A549 (cell line): Measurements from ENCODE around the gene CPNE4. TPM values are rescaled to one million over a fixed set of nuclear protein-coding genes. Genes with fewer than 3 reads are reported as not detected.
"Not testable (repeated sequence)": the region's sequence is repeated elsewhere in the genome, so short reads cannot be mapped to it uniquely, and the experiment has no call there.

ENCODE experiments used
- ATAC-seq, 2 experiments: fragments of 200-7000 bp in 1 of 2; fragments of >200 bp in 1 of 2; cut with Nextera tagmentation in 1 of 2; cut with Tn5 transposase in 1 of 2; 3 replicates each; pipeline versions ENCODE4 v1.8.0 to v1.9.1; 2018 to 2020; ENCODE audit warnings: mild to moderate bottlenecking in 1 of 2, moderate library complexity in 1 of 2
- CTCF ChIA-PET: fragments of 300-600 bp; sonication (Branson Sonifier 250); formaldehyde crosslinking; extraction: SDS; loops from one replicate; lab custom pipeline; 2021; ENCODE audit warnings: antibody characterized with exemption, inconsistent platforms; lab: Yijun Ruan, JAX
- POLR2A ChIA-PET: fragments of 350-600 bp; formaldehyde crosslinking; extraction: SDS; loops from one replicate; lab custom pipeline; 2021; ENCODE audit warnings: antibody characterized with exemption, inconsistent platforms; lab: Yijun Ruan, JAX
- DNase-seq, 2 experiments: peaks; one replicate each; pipeline versions ENCODE4 v3.0.0 to v3.0.0-alpha.2; 2011 to 2016; ENCODE audit warnings: low read depth in 1 of 2, low spot score in 1 of 2
- FAIRE-seq: peaks from 2 replicates; lab custom pipeline; 2011; peaks lifted over from hg19 to GRCh38; lab: Jason Lieb, UNC
- H3K27ac ChIP-seq, 2 experiments: fragments of >200 bp; sonication (Bioruptor Twin); formaldehyde crosslinking; 3 replicates each; pipeline ENCODE4 v1.5.1; 2016 to 2017
- H3K4me1 ChIP-seq: fragments of >200 bp; sonication (Bioruptor Twin); formaldehyde crosslinking; 3 replicates; pipeline ENCODE4 v1.6.1; 2016
- H3K4me2 ChIP-seq: fragments of >200 bp; sonication (Bioruptor Twin); formaldehyde crosslinking; 3 replicates; pipeline ENCODE4 v1.6.1; 2016
- H3K4me3 ChIP-seq: fragments of >200 bp; sonication (Bioruptor Twin); formaldehyde crosslinking; 3 replicates; pipeline ENCODE4 v1.5.1; 2016
- H3K9me3 ChIP-seq: fragments of >200 bp; sonication (Bioruptor Twin); formaldehyde crosslinking; 3 replicates; pipeline ENCODE4 v1.6.1; 2016
- CBX2 ChIP-seq: fragments of 200-600 bp; sonication (generic); IDR thresholded peaks from 2 replicates; pipeline ENCODE4 v1.6.1; 2016; ENCODE audit warnings: low read depth, mild to moderate bottlenecking, borderline replicate concordance
- CBX8 ChIP-seq: fragments of 200-600 bp; sonication (generic); IDR thresholded peaks from 2 replicates; pipeline ENCODE4 v1.6.1; 2016
- CHD2 ChIP-seq: fragments of 150-350 bp; IDR thresholded peaks from 2 replicates; pipeline ENCODE4 v1.6.1; 2014; ENCODE audit warnings: low read length; ENCODE audit not compliant: partially characterized antibody
- CHD4 ChIP-seq: fragments of 200-600 bp; sonication (generic); IDR thresholded peaks from 2 replicates; pipeline ENCODE4 v1.6.1; 2016; ENCODE audit warnings: antibody characterized with exemption, mild to moderate bottlenecking, borderline replicate concordance
- EP300 ChIP-seq, 2 experiments: fragments of >200 bp; sonication (Bioruptor Twin); formaldehyde crosslinking; IDR thresholded peaks; 2 replicates in 1 of 2; 3 replicates in 1 of 2; pipeline ENCODE4 v1.6.1; 2016 to 2017
- ESRRA ChIP-seq: fragments of 150-350 bp; IDR thresholded peaks from 2 replicates; pipeline ENCODE4 v1.6.1; 2014; ENCODE audit warnings: mild to moderate bottlenecking, low read length, borderline replicate concordance
- HOXA7 ChIP-seq: fragments of 250-450 bp; sonication (Bioruptor Pico); IDR thresholded peaks from 2 replicates; pipeline ENCODE4 v1.5.0; 2020; ENCODE audit warnings: mild to moderate bottlenecking, moderate library complexity
- MAZ ChIP-seq: fragments of 150-350 bp; IDR thresholded peaks from 2 replicates; pipeline ENCODE4 v1.6.1; 2014; ENCODE audit warnings: antibody characterized with exemption, low read depth, low read length, borderline replicate concordance
- MYC ChIP-seq: IDR thresholded peaks from 2 replicates; pipeline ENCODE4 v1.6.1; 2012; ENCODE audit warnings: mild to moderate bottlenecking, inconsistent platforms, low read length, improper control_type of control experiment, borderline replicate concordance
- NFE2L2 ChIP-seq: fragments of 150-350 bp; conservative IDR thresholded peaks from 2 replicates; pipeline ENCODE4 v1.6.1; 2014; ENCODE audit warnings: low read length
- NPAS2 ChIP-seq: fragments of 250-450 bp; sonication (Bioruptor Pico); IDR thresholded peaks from 2 replicates; pipeline ENCODE4 v1.8.0; 2022; ENCODE audit warnings: mild to moderate bottlenecking, moderate library complexity, borderline replicate concordance
- POLR2AphosphoS2 ChIP-seq: conservative IDR thresholded peaks from 2 replicates; pipeline ENCODE4 v1.6.1; 2012; ENCODE audit warnings: low read length, improper control_type of control experiment, inconsistent platforms
- RAD21 ChIP-seq, 2 experiments: fragments of >200 bp in 1 of 2; sonication (Bioruptor Twin) in 1 of 2; formaldehyde crosslinking in 1 of 2; IDR thresholded peaks in 1 of 2; conservative IDR thresholded peaks in 1 of 2; 2 replicates in 1 of 2; 3 replicates in 1 of 2; pipeline ENCODE4 v1.6.1; 2012 to 2018; ENCODE audit warnings: inconsistent platforms in 1 of 2
- RCOR1 ChIP-seq: fragments of 150-350 bp; IDR thresholded peaks from 2 replicates; pipeline ENCODE4 v1.6.1; 2014; ENCODE audit warnings: antibody characterized with exemption, low read length, low read depth
- USF2 ChIP-seq: fragments of 450-650 bp; IDR thresholded peaks from 2 replicates; pipeline ENCODE4 v1.6.1; 2014; ENCODE audit warnings: antibody characterized with exemption
- ZSCAN20 ChIP-seq: fragments of 250-450 bp; sonication (Bioruptor Pico); IDR thresholded peaks from 2 replicates; pipeline ENCODE4 v1.8.0; 2022; ENCODE audit warnings: mild to moderate bottlenecking, moderate library complexity
- WGBS: methylation state at CpG from one replicate; pipeline ENCODE4 v1.1.6; 2017; ENCODE audit errors: missing lambda C conversion rate; 5-methylcytosine and 5-hydroxymethylcytosine counted together
- polyA plus RNA-seq, 4 experiments: library from polyadenylated mRNA; depleted of rRNA in 3 of 4; stranded (reverse); fragments of >200 nt; fragmentation: RNase III in 1 of 4; extraction: RNeasy Plus Mini Kit Qiagen cat#74134 plus additional on column Dnase treatment in 1 of 4; gene quantifications; 2 replicates in 3 of 4; 3 replicates in 1 of 4; pipeline ENCODE4 v1.2.3, GENCODE V29; 2011 to 2017
- TF ChIP-seq, protein P1 (sequence below): fragments of 200-600 bp; sonication (generic); IDR thresholded peaks from 2 replicates; pipeline ENCODE4 v1.6.1; 2016; ENCODE audit warnings: antibody characterized with exemption, mild to moderate bottlenecking, moderate library complexity
- TF ChIP-seq, protein P2 (sequence below): IDR thresholded peaks from 2 replicates; pipeline ENCODE4 v1.6.1; 2012

Gene CPNE4
- polyA plus RNA-seq, 2 of the 4 experiments (the other 2 are of a cell fraction) = 3.6 to 8.7 TPM

- no peak for TF ChIP-seq USF2
Measured at GRCh38 chr3:131892331-131892730, 142.5 kb downstream of the CPNE4 start (continued).

DNA sequence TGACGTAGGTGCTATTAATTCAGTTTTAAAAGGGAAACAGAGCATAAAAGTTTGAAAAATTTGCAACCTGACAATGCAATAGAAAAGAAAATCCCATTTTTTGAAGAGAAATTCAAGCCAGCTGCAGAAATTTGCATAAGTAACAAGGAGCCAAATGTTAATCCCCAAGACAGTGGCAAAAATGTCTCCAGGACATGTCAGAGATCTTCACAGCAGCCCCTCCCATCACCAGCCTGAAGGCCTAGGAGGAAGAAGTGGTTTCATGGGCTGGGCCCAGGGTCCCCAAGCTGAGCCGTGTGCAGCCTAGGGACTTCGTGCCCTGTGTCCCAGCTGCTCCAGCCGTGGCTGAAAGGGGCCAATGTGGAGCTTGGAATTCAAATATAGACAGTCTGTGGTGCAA lies 148.9 kb downstream of the CPNE4 start:
- H3K4me2 ChIP-seq, CTCF ChIA-PET, ATAC-seq, H3K4me3 ChIP-seq, H3K9me3 ChIP-seq, H3K27ac ChIP-seq, POLR2A ChIA-PET, H3K4me1 ChIP-seq, DNase-seq, FAIRE-seq: not testable (repeated sequence)
- 78% methylated on average over 4 of the region's 4 CpGs for WGBS

DNA sequence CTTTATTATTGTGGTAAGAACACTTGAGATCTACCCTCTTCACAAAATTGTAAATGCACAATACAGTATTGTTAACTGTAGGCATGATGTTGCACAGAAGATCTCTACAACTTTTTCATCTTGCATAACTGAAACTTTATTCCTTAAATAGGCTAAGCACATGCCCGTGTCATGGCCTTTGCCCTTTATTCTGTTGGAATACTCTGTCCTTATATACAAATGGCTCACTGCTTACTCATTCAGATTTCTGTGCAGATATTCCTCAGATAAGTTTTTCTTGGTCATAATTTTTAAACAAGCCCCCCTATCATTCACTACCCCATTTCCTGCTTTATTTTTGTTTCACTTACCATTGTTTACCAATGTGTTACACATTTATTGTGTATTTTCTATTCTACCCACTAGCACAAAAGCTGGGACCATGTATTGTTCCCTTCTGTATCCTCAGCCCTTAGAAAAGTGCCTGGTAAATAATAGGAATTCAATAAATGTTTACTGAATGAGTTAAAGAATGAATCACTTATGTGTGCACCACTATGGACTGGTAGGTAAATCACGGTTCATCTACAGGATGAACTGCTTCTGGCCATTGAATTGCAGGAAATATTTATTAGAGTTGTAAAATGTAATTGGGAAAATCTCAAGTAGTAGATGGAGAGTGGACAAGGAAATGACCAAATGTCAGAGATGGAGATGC lies 151.0 kb downstream of the CPNE4 start:
- Histone ChIP-seq H3K9me3 (no peaks in the 10 kb centered on the region), H3K4me1 (no peaks in the 10 kb centered on the region), H3K27ac (no peak overlapping the region)
- no peak for DNase-seq
- CTCF ChIA-PET = interaction anchor here (0.8 kb wide), 1 partner anchor 11 kb away, joined by 3 read pairs; no protein-coding TSS in a partner anchor
- POLR2A ChIA-PET = no interaction called here
- TF ChIP-seq NPAS2 (CRISPR knock-in tag) = no peak
- no peak for TF ChIP-seq MYC
- no peak for TF ChIP-seq ZSCAN20
- no peak for TF ChIP-seq RAD21 (conservative IDR thresholded peaks at IDR 0.05 in 1 of 2, IDR thresholded peaks at IDR 0.05 in 1 of 2)
- no peak for TF ChIP-seq EP300 (IDR thresholded peaks at IDR 0.05)
- TF ChIP-seq HOXA7 = no peak
- TF ChIP-seq MAZ = no peak
- TF ChIP-seq CHD2 = no peak
- no peak for TF ChIP-seq NFE2L2
- TF ChIP-seq, all 56 proteins: peak for 0
- ATAC-seq = no peak
- 23% methylated on average over 2 of the region's 2 CpGs for WGBS
- H3K4me3 ChIP-seq = no peak overlapping the region
- no peak overlapping the region for H3K4me2 ChIP-seq
- FAIRE-seq = no peak

GRCh38 chr3:131883086-131883485 lies 151.7 kb downstream of the CPNE4 start:
- no peak overlapping the region for H3K4me3 ChIP-seq
- no peak overlapping the region for H3K27ac ChIP-seq
- ATAC-seq (no peak), FAIRE-seq (no peak), DNase-seq (no peak)
- POLR2A ChIA-PET = no interaction called here
- CTCF ChIA-PET = interaction anchor here (0.7 to 0.8 kb wide), 2 partner anchors 10 to 830 kb away, joined by 3 read pairs; no protein-coding TSS in a partner anchor
- no peak overlapping the region for H3K4me2 ChIP-seq
- H3K9me3 ChIP-seq = no peaks in the 10 kb centered on the region
- H3K4me1 ChIP-seq = no peaks in the 10 kb centered on the region
- no peak for TF ChIP-seq CBX8
- TF ChIP-seq CHD4 = no peak
- no peak for TF ChIP-seq CBX2
- TF ChIP-seq ESRRA = no peak
- no peak for TF ChIP-seq RCOR1
- TF ChIP-seq, protein P1, sequence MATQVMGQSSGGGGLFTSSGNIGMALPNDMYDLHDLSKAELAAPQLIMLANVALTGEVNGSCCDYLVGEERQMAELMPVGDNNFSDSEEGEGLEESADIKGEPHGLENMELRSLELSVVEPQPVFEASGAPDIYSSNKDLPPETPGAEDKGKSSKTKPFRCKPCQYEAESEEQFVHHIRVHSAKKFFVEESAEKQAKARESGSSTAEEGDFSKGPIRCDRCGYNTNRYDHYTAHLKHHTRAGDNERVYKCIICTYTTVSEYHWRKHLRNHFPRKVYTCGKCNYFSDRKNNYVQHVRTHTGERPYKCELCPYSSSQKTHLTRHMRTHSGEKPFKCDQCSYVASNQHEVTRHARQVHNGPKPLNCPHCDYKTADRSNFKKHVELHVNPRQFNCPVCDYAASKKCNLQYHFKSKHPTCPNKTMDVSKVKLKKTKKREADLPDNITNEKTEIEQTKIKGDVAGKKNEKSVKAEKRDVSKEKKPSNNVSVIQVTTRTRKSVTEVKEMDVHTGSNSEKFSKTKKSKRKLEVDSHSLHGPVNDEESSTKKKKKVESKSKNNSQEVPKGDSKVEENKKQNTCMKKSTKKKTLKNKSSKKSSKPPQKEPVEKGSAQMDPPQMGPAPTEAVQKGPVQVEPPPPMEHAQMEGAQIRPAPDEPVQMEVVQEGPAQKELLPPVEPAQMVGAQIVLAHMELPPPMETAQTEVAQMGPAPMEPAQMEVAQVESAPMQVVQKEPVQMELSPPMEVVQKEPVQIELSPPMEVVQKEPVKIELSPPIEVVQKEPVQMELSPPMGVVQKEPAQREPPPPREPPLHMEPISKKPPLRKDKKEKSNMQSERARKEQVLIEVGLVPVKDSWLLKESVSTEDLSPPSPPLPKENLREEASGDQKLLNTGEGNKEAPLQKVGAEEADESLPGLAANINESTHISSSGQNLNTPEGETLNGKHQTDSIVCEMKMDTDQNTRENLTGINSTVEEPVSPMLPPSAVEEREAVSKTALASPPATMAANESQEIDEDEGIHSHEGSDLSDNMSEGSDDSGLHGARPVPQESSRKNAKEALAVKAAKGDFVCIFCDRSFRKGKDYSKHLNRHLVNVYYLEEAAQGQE = no peak
- no peak for TF ChIP-seq POLR2AphosphoS2
- TF ChIP-seq, protein P2, sequence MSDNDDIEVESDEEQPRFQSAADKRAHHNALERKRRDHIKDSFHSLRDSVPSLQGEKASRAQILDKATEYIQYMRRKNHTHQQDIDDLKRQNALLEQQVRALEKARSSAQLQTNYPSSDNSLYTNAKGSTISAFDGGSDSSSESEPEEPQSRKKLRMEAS = no peak
